ENCODE results near the gene PFAS. TPM values are rescaled to one million over a fixed set of nuclear protein-coding genes. Genes with fewer than 3 reads are reported as not detected.

Gene PFAS
- total and polyA plus RNA-seq, 2 experiments from 2014 or later = 96.1 to 168 TPM

DNA sequence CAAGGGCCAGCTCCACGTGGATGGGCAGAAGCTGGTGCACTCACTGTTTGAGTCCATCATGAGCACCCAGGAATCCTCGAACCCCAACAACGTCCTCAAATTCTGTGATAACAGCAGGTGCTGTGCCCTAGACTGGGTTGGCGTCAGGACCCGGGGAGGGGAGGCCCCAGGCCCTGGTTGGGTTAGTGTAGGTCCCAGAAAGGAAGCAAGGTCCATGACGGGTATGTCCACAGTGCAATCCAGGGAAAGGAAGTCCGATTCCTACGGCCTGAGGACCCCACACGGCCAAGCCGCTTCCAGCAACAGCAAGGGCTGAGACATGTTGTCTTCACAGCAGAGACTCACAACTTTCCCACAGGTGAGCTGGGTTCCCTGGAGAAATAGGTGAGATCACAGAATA is 7.2 kb downstream of the PFAS start:
- no peak overlapping the region for H3K27ac Mint-ChIP-seq
- ATAC-seq = no peak

More for the DNA sequence above, 7.2 kb downstream of the PFAS start:
- H3K4me2 ChIP-seq = no peak overlapping the region
- no peaks in the 10 kb centered on the region for H3K4me1 Mint-ChIP-seq
- H3K4me3 Mint-ChIP-seq = no peak overlapping the region
- H3K79me2 ChIP-seq (replicated peaks; ENCODE audit: insufficient read depth) = peaks cover 25% of the 10 kb centered on the region
- no peaks in the 10 kb centered on the region for H3K4me1 ChIP-seq (ENCODE audit: insufficient read depth)
- no peak for DNase-seq (ENCODE audit: low spot score)
- H3K36me3 ChIP-seq (ENCODE audit: insufficient read depth) = peaks cover 68% of the 10 kb centered on the region
- H4K20me1 ChIP-seq (replicated peaks; ENCODE audit: insufficient read depth) = peaks cover 38% of the 10 kb centered on the region
- H3K9me2 ChIP-seq (ENCODE audit: insufficient read depth) = no peaks in the 10 kb centered on the region
- no peak overlapping the region for H3K27ac ChIP-seq (ENCODE audit: low read depth)
- peaks cover 3% of the 10 kb centered on the region; the same call in 1 of the 3 replicates for H3K9me3 Mint-ChIP-seq
- H3F3A ChIP-seq (replicated peaks; ENCODE audit: low read depth) = 0 out of 2 replicates have a peak, but pooled peaks cover 6% of the 10 kb centered on the region
- TF ChIP-seq, protein P1, sequence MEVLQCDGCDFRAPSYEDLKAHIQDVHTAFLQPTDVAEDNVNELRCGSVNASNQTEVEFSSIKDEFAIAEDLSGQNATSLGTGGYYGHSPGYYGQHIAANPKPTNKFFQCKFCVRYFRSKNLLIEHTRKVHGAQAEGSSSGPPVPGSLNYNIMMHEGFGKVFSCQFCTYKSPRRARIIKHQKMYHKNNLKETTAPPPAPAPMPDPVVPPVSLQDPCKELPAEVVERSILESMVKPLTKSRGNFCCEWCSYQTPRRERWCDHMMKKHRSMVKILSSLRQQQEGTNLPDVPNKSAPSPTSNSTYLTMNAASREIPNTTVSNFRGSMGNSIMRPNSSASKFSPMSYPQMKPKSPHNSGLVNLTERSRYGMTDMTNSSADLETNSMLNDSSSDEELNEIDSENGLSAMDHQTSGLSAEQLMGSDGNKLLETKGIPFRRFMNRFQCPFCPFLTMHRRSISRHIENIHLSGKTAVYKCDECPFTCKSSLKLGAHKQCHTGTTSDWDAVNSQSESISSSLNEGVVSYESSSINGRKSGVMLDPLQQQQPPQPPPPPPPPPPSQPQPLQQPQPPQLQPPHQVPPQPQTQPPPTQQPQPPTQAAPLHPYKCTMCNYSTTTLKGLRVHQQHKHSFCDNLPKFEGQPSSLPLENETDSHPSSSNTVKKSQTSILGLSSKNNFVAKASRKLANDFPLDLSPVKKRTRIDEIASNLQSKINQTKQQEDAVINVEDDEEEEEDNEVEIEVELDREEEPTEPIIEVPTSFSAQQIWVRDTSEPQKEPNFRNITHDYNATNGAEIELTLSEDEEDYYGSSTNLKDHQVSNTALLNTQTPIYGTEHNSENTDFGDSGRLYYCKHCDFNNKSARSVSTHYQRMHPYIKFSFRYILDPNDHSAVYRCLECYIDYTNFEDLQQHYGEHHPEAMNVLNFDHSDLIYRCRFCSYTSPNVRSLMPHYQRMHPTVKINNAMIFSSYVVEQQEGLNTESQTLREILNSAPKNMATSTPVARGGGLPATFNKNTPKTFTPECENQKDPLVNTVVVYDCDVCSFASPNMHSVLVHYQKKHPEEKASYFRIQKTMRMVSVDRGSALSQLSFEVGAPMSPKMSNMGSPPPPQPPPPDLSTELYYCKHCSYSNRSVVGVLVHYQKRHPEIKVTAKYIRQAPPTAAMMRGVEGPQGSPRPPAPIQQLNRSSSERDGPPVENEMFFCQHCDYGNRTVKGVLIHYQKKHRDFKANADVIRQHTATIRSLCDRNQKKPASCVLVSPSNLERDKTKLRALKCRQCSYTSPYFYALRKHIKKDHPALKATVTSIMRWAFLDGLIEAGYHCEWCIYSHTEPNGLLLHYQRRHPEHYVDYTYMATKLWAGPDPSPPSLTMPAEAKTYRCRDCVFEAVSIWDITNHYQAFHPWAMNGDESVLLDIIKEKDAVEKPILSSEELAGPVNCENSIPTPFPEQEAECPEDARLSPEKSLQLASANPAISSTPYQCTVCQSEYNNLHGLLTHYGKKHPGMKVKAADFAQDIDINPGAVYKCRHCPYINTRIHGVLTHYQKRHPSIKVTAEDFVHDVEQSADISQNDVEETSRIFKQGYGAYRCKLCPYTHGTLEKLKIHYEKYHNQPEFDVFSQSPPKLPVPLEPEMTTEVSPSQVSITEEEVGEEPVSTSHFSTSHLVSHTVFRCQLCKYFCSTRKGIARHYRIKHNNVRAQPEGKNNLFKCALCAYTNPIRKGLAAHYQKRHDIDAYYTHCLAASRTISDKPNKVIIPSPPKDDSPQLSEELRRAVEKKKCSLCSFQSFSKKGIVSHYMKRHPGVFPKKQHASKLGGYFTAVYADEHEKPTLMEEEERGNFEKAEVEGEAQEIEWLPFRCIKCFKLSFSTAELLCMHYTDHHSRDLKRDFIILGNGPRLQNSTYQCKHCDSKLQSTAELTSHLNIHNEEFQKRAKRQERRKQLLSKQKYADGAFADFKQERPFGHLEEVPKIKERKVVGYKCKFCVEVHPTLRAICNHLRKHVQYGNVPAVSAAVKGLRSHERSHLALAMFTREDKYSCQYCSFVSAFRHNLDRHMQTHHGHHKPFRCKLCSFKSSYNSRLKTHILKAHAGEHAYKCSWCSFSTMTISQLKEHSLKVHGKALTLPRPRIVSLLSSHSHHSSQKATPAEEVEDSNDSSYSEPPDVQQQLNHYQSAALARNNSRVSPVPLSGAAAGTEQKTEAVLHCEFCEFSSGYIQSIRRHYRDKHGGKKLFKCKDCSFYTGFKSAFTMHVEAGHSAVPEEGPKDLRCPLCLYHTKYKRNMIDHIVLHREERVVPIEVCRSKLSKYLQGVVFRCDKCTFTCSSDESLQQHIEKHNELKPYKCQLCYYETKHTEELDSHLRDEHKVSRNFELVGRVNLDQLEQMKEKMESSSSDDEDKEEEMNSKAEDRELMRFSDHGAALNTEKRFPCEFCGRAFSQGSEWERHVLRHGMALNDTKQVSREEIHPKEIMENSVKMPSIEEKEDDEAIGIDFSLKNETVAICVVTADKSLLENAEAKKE (CRISPR knock-in tag; IDR thresholded peaks at IDR 0.05) = no peak
- no peak for TF ChIP-seq NANOG (IDR thresholded peaks at IDR 0.05; ENCODE audit: borderline replicate concordance)
- TF ChIP-seq, protein P2, sequence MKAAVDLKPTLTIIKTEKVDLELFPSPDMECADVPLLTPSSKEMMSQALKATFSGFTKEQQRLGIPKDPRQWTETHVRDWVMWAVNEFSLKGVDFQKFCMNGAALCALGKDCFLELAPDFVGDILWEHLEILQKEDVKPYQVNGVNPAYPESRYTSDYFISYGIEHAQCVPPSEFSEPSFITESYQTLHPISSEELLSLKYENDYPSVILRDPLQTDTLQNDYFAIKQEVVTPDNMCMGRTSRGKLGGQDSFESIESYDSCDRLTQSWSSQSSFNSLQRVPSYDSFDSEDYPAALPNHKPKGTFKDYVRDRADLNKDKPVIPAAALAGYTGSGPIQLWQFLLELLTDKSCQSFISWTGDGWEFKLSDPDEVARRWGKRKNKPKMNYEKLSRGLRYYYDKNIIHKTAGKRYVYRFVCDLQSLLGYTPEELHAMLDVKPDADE (IDR thresholded peaks at IDR 0.05) = no peak
- TF ChIP-seq ZNF114 (CRISPR knock-in tag; IDR thresholded peaks at IDR 0.05) = no peak
- no peak for TF ChIP-seq CREB1 (CRISPR knock-in tag; IDR thresholded peaks at IDR 0.05; ENCODE audit: low read depth)
- TF ChIP-seq, protein P3, sequence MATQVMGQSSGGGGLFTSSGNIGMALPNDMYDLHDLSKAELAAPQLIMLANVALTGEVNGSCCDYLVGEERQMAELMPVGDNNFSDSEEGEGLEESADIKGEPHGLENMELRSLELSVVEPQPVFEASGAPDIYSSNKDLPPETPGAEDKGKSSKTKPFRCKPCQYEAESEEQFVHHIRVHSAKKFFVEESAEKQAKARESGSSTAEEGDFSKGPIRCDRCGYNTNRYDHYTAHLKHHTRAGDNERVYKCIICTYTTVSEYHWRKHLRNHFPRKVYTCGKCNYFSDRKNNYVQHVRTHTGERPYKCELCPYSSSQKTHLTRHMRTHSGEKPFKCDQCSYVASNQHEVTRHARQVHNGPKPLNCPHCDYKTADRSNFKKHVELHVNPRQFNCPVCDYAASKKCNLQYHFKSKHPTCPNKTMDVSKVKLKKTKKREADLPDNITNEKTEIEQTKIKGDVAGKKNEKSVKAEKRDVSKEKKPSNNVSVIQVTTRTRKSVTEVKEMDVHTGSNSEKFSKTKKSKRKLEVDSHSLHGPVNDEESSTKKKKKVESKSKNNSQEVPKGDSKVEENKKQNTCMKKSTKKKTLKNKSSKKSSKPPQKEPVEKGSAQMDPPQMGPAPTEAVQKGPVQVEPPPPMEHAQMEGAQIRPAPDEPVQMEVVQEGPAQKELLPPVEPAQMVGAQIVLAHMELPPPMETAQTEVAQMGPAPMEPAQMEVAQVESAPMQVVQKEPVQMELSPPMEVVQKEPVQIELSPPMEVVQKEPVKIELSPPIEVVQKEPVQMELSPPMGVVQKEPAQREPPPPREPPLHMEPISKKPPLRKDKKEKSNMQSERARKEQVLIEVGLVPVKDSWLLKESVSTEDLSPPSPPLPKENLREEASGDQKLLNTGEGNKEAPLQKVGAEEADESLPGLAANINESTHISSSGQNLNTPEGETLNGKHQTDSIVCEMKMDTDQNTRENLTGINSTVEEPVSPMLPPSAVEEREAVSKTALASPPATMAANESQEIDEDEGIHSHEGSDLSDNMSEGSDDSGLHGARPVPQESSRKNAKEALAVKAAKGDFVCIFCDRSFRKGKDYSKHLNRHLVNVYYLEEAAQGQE (IDR thresholded peaks at IDR 0.05; ENCODE audit: unreplicated experiment) = no peak
- no peak for TF ChIP-seq EZH2phosphoT487 (IDR thresholded peaks at IDR 0.05; ENCODE audit: unreplicated experiment)
- no peak for TF ChIP-seq ZNF331 (CRISPR knock-in tag; IDR thresholded peaks at IDR 0.05; ENCODE audit: low read depth)
- TF ChIP-seq, protein P4, sequence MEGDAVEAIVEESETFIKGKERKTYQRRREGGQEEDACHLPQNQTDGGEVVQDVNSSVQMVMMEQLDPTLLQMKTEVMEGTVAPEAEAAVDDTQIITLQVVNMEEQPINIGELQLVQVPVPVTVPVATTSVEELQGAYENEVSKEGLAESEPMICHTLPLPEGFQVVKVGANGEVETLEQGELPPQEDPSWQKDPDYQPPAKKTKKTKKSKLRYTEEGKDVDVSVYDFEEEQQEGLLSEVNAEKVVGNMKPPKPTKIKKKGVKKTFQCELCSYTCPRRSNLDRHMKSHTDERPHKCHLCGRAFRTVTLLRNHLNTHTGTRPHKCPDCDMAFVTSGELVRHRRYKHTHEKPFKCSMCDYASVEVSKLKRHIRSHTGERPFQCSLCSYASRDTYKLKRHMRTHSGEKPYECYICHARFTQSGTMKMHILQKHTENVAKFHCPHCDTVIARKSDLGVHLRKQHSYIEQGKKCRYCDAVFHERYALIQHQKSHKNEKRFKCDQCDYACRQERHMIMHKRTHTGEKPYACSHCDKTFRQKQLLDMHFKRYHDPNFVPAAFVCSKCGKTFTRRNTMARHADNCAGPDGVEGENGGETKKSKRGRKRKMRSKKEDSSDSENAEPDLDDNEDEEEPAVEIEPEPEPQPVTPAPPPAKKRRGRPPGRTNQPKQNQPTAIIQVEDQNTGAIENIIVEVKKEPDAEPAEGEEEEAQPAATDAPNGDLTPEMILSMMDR (conservative IDR thresholded peaks at IDR 0.05; ENCODE audit: low read depth in 2 of 2) = no peak
- no peak for TF ChIP-seq EZH2 (IDR thresholded peaks at IDR 0.05; ENCODE audit: low read depth, unreplicated experiment)
- TF ChIP-seq STAT1 (IDR thresholded peaks at IDR 0.05; ENCODE audit: unreplicated experiment) = no peak
- TF ChIP-seq JUNB (IDR thresholded peaks at IDR 0.05; ENCODE audit: unreplicated experiment) = no peak
- TF ChIP-seq POLR2AphosphoS5 (IDR thresholded peaks at IDR 0.05; ENCODE audit: low read depth) = no peak
- H3K27me3 ChIP-seq (ENCODE audit: insufficient read depth) = no peaks in the 10 kb centered on the region
- peaks cover 78% of the 10 kb centered on the region for H3K36me3 Mint-ChIP-seq (ENCODE audit: low read depth)
- H3K4me3 ChIP-seq = no peak overlapping the region
- H3K27me3 Mint-ChIP-seq (ENCODE audit: insufficient read depth, low read depth, poor library complexity) = peaks cover 4% of the 10 kb centered on the region
- H2AFZ ChIP-seq = no peak overlapping the region

Measured in GM23338 (cell line).